Retinal pigment epithelial cell (primary cell): ENCODE data around the gene NHEJ1.

Experiments
- DNase-seq: peaks from one replicate; pipeline ENCODE4 v3.0.0-alpha.2; 2010; ENCODE audit warnings: low read depth
- H3K4me3 ChIP-seq: 2 replicates; pipeline ENCODE4 v1.5.1; 2011; ENCODE audit warnings: mild to moderate bottlenecking, low read length, control low read depth, moderate library complexity
- TF ChIP-seq, protein P1 (sequence below): conservative IDR thresholded peaks from 2 replicates; pipeline ENCODE4 v1.5.1; 2011; ENCODE audit warnings: low read depth, low read length, control low read depth, inconsistent platforms

Gene NHEJ1

DNA sequence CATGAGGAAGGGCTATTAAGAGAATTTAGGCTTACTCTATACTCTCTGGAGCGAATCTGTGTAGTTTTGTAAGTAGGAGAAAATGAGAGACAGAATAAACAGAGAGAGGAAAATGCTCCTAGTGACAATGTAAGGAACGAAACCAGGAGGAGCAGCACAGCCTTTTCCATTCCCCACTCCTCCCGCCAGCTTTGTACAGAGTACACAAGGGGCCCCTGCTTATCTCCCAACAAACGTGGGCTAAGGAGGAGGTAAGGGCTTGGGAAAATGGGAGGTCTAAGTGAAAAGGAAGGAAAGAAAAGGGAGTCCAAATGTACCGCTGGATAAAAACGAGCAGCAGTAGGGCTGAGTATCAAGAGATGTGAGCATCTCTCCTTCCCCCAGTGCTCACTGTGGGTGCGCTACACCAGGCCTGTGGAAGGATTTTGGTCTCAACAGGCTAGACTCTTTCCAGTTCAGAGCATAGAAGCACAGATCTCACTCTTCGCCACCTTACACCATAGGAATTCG lies 87.8 kb downstream of the NHEJ1 start:
- no peak overlapping the region for H3K4me3 ChIP-seq
- TF ChIP-seq, protein P1, sequence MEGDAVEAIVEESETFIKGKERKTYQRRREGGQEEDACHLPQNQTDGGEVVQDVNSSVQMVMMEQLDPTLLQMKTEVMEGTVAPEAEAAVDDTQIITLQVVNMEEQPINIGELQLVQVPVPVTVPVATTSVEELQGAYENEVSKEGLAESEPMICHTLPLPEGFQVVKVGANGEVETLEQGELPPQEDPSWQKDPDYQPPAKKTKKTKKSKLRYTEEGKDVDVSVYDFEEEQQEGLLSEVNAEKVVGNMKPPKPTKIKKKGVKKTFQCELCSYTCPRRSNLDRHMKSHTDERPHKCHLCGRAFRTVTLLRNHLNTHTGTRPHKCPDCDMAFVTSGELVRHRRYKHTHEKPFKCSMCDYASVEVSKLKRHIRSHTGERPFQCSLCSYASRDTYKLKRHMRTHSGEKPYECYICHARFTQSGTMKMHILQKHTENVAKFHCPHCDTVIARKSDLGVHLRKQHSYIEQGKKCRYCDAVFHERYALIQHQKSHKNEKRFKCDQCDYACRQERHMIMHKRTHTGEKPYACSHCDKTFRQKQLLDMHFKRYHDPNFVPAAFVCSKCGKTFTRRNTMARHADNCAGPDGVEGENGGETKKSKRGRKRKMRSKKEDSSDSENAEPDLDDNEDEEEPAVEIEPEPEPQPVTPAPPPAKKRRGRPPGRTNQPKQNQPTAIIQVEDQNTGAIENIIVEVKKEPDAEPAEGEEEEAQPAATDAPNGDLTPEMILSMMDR, result no peak
- DNase-seq, result no peak

DNA sequence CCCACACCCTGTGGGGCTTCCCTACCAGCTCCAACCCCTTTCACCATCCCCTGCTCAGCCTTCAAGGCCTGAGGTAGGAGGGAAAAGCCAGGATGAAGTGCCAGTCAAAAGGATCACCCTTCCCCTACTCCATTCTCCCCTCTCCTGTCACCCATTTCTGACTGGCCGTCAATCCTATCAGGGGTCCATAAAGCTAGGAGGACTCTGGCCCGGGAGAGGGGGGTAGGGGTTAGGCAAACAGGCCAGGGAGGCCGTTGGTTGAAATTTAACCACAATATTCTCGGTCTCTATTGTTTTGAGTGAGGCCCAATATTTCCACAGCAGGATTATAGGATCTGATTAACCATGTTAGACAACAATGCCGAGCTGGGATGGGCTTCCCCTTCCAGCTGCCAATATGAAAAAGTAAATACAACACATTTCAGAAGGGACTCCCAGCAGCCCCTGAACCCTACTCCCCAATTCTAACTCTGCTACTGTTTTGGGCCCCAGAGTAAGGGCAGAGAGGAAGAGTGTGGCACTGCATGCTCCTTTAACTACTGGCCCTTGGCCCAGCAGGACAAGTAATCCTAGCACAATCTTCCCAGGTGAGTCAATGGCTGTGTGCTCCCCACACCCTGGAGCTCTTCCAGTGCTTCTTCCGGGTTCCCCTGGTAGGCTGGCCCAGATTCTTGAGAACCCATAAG lies 89.3 kb downstream of the NHEJ1 start:
- TF ChIP-seq, protein P1, result no peak
- H3K4me3 ChIP-seq, result no peak overlapping the region
- DNase-seq, result no peak

DNA sequence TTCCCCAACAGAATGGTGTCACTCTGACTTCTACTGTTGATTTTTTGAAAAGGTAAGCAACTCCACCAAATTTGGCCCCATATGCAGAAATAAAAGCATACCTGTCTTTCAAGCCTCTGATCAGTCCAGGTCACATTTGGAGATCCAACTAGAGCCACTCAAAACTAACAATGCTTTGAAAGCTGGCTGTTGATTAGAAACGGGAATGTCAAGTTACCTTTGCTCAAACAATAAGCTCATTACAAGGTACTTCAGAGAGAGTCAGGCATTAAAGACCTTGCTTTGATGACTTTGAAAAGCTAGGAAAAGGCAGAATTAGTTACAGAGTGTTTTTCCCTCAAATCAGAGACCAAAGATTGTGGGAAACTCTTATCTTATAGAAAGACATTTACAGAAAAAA lies 95.1 kb downstream of the NHEJ1 start:
- no peak overlapping the region for H3K4me3 ChIP-seq
- DNase-seq, result no peak
- TF ChIP-seq, protein P1, result no peak

DNA sequence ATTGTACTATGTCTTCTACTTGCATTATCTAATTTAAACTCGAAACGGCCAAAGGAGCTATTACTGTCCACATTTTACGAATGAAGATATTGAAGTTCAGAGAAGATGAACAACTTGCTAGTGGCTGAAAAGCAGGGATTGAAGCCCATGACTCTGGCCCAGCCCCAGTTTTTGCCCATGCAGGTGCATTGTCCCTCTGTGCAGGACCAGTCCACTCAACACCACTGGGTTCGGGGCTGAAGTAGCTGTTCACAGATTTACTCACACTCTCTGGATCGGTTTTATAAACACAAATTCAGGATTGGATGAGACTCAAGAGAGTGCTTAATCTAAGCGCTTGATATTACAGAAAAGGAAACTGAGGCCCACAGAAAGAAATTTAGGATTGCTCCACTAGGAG lies 98.5 kb downstream of the NHEJ1 start:
- TF ChIP-seq, protein P1, result no peak
- H3K4me3 ChIP-seq, result no peak overlapping the region
- DNase-seq, result no peak

DNA sequence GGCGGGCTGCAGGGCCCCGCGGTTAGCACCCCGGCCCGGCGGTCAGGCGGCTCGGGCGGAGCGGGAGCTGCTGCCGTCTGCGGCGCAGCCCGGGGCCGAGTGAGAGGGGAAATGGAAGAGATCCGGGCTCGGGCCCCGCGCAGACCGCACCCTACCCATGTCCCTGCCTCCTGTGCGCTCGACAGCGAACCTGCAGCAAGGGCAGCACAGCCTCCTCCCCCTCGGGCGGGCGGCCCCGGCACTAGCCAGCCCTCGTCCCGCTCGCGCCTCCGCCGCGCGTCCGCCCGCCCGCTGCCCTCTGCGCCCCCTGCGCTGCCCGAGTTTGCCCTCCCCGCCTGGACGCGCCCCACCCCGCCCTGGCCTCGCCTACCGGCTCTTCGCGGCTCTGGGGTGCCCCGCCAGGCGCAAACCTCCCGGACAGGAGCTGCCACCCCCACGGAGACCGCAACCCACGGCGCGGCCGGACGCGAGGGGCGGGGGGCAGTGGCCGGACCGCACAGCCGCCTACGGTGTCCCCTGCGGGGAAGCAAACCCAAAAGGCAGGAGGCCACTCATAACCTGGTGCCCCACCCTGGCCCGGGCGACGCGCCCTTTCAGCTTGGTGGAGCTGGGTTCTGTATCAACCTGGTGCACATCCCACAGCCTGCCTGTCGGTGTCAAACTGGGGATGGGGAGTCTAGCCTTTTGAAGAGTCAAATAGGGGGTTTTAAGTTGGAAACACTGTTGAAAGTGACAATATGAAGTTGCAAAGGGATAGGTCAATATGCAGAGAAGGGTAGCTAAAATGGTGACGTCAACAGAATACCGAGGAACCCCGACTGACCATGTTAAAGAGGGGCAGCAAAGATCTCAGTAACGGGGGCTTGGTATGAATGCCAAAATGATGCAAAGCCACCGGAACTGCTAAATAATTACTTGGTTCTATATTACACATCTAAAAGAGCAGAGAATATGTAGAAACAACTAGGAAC lies 99.5 kb downstream of the NHEJ1 start, which contains the start of gene IHH:
Gene IHH, minus strand, starts transcription at position 101 of the 971 bp plus-strand sequence. CDS start 454 bp downstream, outside the sequence.
- no peak within 1 kb of the TSS for H3K4me3 ChIP-seq
- TF ChIP-seq, protein P1, result no peak

DNA sequence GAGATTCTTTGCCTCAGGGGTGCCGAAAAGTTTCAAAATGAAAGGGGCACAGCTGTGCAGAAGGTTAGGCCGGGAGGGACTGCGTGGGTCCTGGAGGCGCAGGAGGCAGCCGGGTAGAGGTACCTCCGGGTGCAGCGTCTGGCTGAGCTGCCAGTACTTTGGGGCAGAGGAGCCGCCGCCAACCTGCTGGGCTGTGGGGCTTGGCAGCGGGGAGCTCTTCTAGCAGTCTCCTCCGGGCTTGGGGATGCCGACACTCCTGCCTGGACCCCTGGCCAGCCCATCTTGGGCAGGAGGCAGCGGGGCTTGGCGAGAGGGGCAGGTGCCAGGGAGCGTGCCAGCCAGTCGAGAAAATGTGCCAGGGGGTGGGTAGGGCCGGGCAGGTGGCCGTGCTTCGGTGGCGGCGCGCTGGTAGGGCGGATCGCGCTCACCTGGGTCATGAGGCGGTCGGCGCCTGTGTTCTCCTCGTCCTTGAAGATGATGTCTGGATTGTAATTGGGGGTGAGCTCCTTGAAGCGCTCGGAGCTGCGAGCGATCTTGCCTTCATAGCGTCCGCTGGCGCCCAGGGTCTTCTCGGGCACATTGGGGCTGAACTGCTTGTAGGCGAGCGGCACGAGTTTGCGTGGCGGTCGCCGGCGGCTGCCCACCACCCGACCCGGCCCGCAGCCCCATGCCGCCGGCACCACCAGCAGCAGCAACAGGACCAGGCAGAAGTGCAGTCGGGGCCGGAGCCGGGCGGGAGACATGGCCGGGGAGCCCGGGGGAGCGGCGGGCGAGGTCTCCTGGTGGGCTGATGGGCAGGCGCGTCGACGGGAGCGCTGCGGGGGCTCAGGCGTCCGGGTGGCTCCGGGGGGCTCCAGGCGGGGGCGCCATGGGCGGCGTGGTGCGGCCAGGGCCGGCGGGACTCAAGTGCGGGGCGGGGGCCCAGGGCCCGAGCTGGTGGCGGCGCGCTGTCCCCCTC lies 100.6 kb downstream of the NHEJ1 start:
- TF ChIP-seq, protein P1, result no peak
- DNase-seq, result no peak
- H3K4me3 ChIP-seq, result no peak overlapping the region

More for the DNA sequence above, 99.5 kb downstream of the NHEJ1 start, which contains the start of gene IHH:
- no peak for DNase-seq
